EL (cell line): ENCODE measurements around the gene TM6SF1.
"Not testable (repeated sequence)": the region's sequence is repeated elsewhere in the genome, so short reads cannot be mapped to it uniquely, and the experiment has no call there.

Experiments used
- DNase-seq: peaks from one replicate; pipeline ENCODE4 v3.0.0-alpha.2; 2016

The TM6SF1 gene

DNA sequence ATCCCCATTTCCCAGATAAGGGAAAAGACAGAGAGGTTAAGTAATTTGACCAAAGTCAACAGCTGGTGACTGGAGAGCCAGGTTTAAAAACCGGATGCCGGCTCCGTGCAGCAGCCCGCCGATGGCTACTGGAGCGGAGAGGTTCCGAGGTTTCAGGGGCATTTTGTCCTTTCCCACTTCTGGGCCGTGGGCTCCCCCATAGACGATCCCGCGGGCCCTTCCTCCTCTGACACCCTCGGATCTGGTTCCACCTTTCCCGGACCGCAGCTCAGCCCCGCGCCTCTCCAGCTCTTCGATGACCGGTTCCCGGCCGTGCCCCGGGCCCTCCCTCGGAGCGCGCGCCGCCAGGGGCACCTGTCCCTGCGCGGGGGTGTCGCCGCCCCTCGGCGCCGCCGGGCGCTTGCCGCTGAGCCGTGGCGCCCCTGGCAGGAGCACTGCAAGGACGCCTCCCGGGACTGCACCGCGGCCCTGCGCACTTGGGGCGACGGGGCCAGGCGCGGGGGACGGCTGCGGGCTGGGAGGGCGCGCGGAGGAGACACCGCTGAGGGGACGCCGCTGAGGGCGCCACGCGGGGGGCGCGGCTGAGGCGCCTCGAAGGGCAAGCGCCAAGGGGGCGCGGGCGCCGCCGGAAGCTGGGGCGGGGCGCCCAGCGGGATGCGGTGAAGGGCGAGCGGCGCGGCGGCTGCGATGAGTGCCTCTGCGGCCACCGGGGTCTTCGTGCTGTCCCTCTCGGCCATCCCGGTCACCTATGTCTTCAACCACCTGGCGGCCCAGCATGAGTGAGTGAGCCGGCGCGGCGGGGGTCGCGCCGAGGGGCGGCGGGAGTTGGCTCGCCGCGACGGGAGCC, at the start of gene TM6SF1:
Gene TM6SF1 (plus strand): TSS at position 652 of the 847 bp plus-strand sequence. CDS start 36 bp downstream, at position 688.
- DNase-seq = peak; percentile 10

- DNase-seq = no peak
Measured at GRCh38 chr15:83057696-83058376, 49.6 kb upstream of the TM6SF1 start.

DNA sequence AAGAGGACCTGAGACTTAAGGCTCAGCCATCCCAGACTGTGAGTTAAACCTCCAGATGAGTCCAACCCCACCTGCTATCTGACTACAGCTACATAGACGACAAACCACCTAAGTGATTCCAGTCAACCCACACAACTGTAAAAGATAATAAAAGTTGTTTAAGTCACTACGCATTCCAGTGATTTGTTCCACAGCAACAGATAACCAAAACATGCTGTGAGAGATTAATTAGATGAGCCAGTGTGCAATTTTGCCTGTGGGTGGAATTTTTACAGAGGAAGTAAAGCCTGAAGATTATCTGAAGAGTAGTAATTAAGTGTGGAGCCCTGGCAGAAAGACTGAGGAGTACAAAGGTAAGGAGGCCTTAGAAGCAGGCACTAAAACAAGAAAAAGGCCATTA, 45.8 kb upstream of the TM6SF1 start:
- peak; percentile 56 for DNase-seq

GRCh38 chr15:83062768-83063180, 44.7 kb upstream of the TM6SF1 start:
- no peak for DNase-seq

DNA sequence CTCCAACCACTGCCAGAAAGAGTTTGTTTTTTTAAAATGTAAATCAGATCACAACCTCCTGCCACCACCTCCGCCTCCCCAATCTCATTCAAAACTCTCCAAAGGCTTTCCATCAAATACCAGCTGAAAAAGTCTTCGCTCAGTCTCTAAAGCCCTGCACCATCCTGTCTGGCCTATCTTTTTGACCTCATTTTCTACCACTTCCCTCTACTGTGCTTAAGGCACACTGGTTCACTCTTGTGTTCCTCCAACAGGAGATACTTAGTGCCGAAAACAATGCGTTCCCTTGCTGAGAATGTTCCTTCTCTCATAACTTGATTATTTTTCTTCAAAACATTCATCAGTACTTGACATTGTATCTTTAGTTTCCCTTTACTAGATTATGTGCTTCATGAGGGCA, 43.9 kb upstream of the TM6SF1 start:
- no peak for DNase-seq

DNA sequence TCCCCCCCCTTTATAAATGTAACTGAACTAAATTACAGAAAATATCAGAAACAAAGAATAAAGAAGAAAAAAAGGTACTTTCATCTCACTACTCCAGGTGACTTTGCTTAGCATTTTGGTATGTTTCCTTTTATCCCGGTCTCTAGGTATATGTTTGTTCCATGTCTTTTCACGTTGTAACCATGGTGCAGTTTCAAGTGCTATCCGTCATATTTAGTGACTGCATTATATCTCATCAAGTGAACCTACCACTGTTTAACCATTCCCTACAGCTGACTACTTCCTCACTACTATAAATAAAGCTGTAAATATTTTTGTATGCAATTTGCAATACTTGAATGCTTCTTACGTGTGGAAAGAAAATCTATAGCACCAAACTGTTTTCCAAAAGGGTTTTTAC, 42.6 kb upstream of the TM6SF1 start:
- no peak for DNase-seq

- no peak for DNase-seq
Measured at GRCh38 chr15:83065431-83065830, 42.0 kb upstream of the TM6SF1 start.

DNA sequence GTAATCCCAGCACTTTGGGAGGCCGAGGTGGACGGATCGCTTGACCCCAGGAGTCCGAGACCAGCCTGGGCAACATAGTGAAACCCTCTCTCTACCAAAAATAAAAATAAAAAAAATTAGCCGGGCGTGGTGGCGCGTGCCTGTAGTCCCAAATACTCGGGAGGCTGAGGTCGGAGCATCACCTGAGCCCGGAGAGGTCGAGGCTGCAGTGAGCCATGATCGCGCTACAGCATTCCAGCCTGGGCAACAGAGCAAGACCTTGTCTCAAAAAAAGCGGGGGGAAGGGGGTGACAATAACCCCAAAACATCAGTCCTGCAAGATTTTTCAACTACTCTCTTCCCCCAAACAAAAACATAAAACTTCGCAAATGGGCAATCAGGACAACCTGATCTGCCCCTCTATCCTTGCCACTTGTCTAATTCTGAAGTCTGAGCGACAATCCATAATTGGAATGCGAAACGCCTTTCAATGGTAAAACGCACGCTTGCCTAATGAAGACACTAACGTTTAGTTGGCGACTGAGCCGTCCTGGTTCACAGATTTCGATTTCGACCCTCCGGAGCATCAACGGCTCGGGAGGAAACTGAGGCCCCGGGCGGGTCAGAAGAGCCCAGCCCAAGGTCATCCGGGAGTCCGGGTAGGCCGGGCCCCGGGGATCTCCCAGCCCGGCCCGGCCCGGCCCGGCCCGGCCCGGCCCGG, 41.3 kb upstream of the TM6SF1 start:
- peak; percentile 31 for DNase-seq

DNA sequence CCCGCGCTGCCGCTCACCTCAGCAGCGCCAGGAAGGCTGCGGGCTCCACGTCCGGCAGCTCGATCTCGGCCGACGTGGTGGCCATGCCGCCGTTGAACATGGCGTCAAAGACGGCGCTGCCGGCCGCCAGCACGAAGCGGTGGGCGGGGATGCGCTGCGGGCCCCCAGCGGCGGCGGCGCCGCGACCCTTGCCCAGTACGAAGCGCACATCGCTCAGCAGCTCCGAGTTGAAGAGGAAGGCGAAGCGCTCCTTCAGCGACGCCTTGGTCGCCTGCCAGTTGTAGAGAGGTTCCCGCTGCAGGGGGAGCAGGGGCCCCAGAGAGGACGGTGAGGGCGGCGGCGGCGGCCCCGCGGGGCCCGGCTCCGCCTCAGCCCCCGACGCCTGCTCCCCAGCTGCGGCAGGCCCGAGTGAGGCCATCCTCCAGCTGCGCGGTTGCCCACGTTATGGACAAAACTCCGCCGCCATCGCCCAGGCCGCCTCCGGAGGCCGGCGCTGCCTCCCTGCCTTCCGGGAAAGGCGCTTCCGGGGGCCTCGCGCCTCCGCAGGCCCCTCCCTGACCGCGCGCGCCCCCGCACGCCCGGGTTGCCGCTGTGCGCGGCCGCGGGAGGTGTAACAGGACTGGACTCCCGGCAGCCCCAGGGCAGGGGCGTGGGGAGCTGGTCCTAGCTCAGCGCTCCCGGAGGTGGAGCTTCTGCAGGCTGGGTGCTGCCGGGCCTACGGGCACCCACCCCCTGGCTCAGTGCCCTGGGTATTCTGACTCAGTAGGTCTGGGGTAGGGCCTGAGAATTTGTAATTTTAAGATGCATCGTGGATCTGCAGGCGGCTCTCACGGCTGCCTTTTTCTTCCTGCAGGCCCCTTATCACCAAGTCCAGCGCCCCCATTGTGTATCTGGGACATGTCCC, 40.5 kb upstream of the TM6SF1 start, which contains the start of gene BTBD1:
Gene BTBD1 (minus strand): TSS at position 519 of the 904 bp plus-strand sequence. CDS start 101 bp downstream, at position 418.
- DNase-seq = peak; percentile 99

DNA sequence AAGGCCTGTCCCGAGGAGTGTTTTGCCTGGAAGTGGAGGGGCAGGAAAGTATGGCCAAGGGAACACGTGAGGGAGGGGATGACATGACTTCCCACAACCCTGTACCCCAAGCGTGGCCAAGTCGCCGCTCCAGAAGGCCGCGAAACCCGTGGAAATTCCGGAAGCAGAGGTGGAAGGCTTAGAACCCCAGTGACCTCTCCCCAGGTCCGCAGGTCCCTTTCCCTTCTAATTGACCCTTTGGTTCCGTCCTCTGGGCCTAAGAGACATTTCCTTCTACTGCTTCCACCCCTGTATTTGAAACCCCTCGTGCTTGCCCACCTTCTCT, 39.8 kb upstream of the TM6SF1 start:
- no peak for DNase-seq

DNA sequence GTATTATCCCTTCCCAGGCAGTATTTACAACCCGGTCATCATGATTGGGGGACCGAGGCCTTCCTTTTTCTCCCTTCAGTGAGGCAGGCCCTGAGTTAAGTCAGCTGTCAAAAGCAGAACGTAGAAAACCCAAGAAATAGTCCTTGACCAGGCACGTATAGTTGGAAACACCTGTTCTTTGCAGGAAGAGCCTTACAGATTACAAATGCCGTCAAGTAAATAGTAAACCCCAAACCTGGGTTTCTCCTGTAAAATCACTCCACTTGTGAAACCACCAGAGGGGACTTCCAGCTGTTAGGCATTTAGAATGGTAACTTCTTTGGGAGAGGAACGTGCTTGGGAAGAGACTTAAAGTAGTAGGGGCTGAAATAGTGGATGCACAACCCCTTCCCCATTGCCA, 39.4 kb upstream of the TM6SF1 start:
- DNase-seq = no peak

DNA sequence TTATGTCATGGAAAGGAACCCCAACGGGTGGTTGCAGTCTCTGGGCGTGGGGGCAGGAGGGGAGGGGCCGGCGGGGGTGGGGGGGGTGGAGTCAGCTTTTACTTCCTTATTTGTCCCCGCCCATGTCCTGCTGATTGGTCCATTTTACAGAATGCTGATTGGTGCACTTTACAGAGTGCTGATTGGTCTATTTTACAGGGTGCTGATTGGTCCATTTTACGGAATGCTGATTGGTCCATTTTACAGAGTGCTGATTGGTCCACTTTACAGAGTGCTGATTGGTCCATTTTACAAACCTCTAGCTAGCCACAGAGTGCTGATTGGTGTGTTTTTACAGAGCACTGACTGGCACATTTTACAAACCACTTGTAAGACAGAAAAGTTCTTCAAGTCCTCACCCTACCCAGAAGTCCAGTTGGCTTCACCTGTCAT, 38.2 kb upstream of the TM6SF1 start:
- DNase-seq = not testable (repeated sequence)

- no peak for DNase-seq
Measured at GRCh38 chr15:83077491-83078230, 29.8 kb upstream of the TM6SF1 start.

GRCh38 chr15:83078712-83079111, 28.7 kb upstream of the TM6SF1 start:
- DNase-seq = no peak

DNA sequence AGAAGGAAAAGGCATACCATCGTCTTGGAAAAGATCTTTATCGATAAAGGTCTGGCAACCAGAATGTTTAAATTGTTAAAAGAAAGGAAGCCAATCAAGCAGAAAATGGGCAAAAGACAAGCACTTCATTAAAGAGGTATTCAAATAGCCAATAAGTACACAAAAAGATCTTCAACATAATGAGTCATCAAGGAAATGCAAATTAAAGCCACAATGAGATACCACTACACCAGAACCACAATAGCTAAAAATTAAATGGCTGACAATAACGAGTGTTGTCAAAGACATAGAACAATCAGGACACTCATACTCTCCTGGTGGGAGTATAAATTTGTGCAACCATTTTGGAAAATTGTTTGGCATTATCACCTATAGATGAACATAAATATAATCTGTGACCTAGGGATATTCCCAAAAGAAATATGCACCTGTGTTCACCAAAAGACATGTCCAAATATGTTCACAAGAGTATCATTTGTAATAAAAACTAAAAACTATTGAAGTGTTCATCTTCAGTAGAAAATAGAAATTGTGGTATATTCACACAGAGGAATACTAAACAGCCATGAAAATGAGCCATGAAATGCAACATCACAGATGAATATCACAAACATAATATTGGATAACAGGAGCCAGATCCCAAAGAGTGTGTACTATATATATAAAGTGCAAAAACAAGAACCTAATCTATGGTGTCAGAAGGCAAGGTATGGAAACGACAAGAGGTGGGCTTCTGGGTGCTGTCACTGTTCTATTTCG, 26.0 kb upstream of the TM6SF1 start:
- no peak for DNase-seq

GRCh38 chr15:83082730-83083386, 24.6 kb upstream of the TM6SF1 start:
- DNase-seq = no peak

GRCh38 chr15:83085461-83085860, 22.0 kb upstream of the TM6SF1 start:
- not testable (repeated sequence) for DNase-seq

- not testable (repeated sequence) for DNase-seq
Measured at GRCh38 chr15:83085864-83086552, 21.4 kb upstream of the TM6SF1 start.

DNA sequence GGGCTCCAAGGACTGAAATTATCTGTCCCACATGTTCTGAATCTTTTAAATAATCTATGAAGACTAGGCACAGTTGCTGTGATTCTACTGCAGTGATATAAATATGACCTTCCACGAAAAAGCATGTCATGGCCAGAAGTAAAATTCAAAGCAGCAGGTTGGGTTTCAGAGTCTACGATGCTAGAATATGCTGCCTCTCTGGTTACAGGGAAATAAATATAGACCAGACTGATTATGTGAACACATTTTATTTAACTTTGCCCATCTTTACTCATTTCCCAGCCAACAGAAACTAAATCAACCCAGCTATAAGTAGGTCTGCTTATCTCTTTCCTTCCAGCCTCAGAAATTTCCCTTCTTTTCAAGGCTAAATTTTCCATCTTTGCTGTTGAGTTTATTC, 19.9 kb upstream of the TM6SF1 start:
- DNase-seq = no peak

DNA sequence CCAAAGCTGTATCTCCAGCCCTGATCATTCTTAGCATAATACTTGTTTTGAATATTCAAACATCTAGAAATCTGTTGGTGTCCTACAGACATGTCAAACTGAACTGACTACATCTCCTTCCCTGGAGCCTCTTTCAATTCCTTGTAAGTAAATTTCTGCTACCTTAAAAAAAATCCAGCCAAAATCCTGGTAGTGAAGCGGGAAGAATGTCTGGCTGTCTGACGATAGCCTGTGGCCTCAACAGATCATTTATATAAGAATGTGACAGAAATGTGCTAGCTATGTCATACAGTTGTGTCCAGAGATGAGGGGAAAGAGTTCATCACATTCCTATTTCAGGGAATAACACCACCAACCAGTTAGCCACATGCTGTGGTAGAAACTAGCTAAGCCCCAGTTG, 18.6 kb upstream of the TM6SF1 start:
- DNase-seq = no peak
